GM12878 (cell line): ENCODE measurements around the gene DPP6. TPM values are rescaled to one million over a fixed set of nuclear protein-coding genes. Genes with fewer than 3 reads are reported as not detected.

Source experiments
- ATAC-seq: fragments of 200-7000 bp; cut with Tn5 transposase; 3 replicates; pipeline ENCODE4 v1.9.1; 2020; ENCODE audit warnings: mild to moderate bottlenecking, moderate library complexity
- BruUV-seq: library from RNA; stranded (reverse); fragments of 400-500 nt; replicated peaks from 2 replicates; lab custom pipeline; 2021; lab: Mats Ljungman, UMichigan
- CTCF ChIA-PET: fragments of 300-600 bp; sonication (Branson Sonifier 250); formaldehyde crosslinking; extraction: SDS; loops from one replicate; lab custom pipeline; 2021; ENCODE audit warnings: inconsistent platforms; lab: Yijun Ruan, JAX
- POLR2A ChIA-PET: fragments of 350-600 bp; formaldehyde crosslinking; extraction: SDS; loops from one replicate; lab custom pipeline; 2021; ENCODE audit warnings: inconsistent platforms; lab: Charles Lee
- RAD21 ChIA-PET: fragments of 300-600 bp; sonication (Branson Sonifier 250); formaldehyde crosslinking; loops from one replicate; lab custom pipeline; 2023; ENCODE audit warnings: antibody characterized with exemption; ENCODE audit not compliant: unreplicated experiment; lab: Charles Lee
- SMC1A ChIA-PET: fragments of 300-600 bp; sonication (Branson Sonifier 250); formaldehyde crosslinking; loops from one replicate; lab custom pipeline; 2023; ENCODE audit not compliant: unreplicated experiment, uncharacterized antibody; lab: Charles Lee
- DNase-seq: peaks from one replicate; pipeline ENCODE4 v3.0.0-alpha.2; 2011; ENCODE audit warnings: low read depth, low spot score
- FAIRE-seq: peaks from 3 replicates; lab custom pipeline; 2011; peaks lifted over from hg19 to GRCh38; lab: Jason Lieb, UNC
- H2AFZ ChIP-seq: 2 replicates; pipeline ENCODE4 v1.6.0; 2011; ENCODE audit warnings: low read depth, low read length, control low read depth; ENCODE audit not compliant: control insufficient read depth
- H3K27ac ChIP-seq: 2 replicates; pipeline ENCODE4 v1.5.1; 2011; ENCODE audit warnings: control low read depth; ENCODE audit not compliant: control insufficient read depth, insufficient read depth
- H3K27me3 ChIP-seq, 2 experiments: replicated peaks in 1 of 2; 2 replicates each; pipeline versions ENCODE4 v1.6.0 to v1.6.1; 2011; ENCODE audit warnings: low read length in 1 of 2; ENCODE audit not compliant: control insufficient read depth in 2 of 2, insufficient read depth in 2 of 2
- H3K36me3 ChIP-seq, 2 experiments: 2 replicates each; pipeline ENCODE4 v1.5.1; 2011; ENCODE audit warnings: low read length in 1 of 2; ENCODE audit not compliant: control insufficient read depth in 2 of 2, insufficient read depth in 2 of 2
- H3K4me1 ChIP-seq: 2 replicates; pipeline ENCODE4 v1.6.1; 2011; ENCODE audit warnings: mild to moderate bottlenecking, low read length, moderate library complexity, mixed read lengths; ENCODE audit not compliant: control insufficient read depth, insufficient read depth
- H3K4me2 ChIP-seq: 2 replicates; pipeline ENCODE4 v1.6.0; 2011; ENCODE audit warnings: control low read depth; ENCODE audit not compliant: control insufficient read depth, insufficient read depth
- H3K4me3 ChIP-seq: fragments of 200-600 bp; sonication (generic); 2 replicates; pipeline ENCODE4 v1.5.1; 2016
- H3K79me2 ChIP-seq: 2 replicates; pipeline ENCODE4 v1.6.0; 2011; ENCODE audit warnings: low read length; ENCODE audit not compliant: control insufficient read depth, insufficient read depth
- H3K9ac ChIP-seq: 2 replicates; pipeline ENCODE4 v1.8.0; 2011; ENCODE audit warnings: low read length, control low read depth, mixed read lengths; ENCODE audit not compliant: control insufficient read depth, insufficient read depth
- H3K9me3 ChIP-seq: replicated peaks from 3 replicates; pipeline ENCODE4 v1.5.1; 2011; ENCODE audit warnings: mild to moderate bottlenecking, low read length; ENCODE audit not compliant: control insufficient read depth, insufficient read depth
- H4K20me1 ChIP-seq: 2 replicates; pipeline ENCODE4 v1.6.0; 2011; ENCODE audit not compliant: control insufficient read depth, insufficient read depth
- IKZF1 ChIP-seq: fragments of 450-650 bp; conservative IDR thresholded peaks from 2 replicates; pipeline ENCODE4 v1.6.1; 2017; ENCODE audit warnings: antibody characterized with exemption, mild to moderate bottlenecking
- IKZF2 ChIP-seq, 2 experiments: fragments of 450-650 bp; IDR thresholded peaks; 2 replicates each; pipeline ENCODE4 v1.6.1; 2017; ENCODE audit warnings: mild to moderate bottlenecking in 2 of 2, moderate library complexity in 2 of 2
- KDM1A ChIP-seq: fragments of 200-600 bp; sonication (generic); IDR thresholded peaks from 2 replicates; pipeline ENCODE4 v1.6.1; 2016; ENCODE audit warnings: borderline replicate concordance
- MEF2A ChIP-seq: IDR thresholded peaks from 2 replicates; pipeline ENCODE4 v1.6.1; 2011; ENCODE audit warnings: low read depth, mild to moderate bottlenecking, low read length, moderate library complexity; ENCODE audit not compliant: insufficient read depth
- MXI1 ChIP-seq: fragments of 150-350 bp; IDR thresholded peaks from 2 replicates; pipeline ENCODE4 v1.6.1; 2011; ENCODE audit warnings: low read depth, mild to moderate bottlenecking, inconsistent platforms, low read length, improper control_type of control experiment
- MYB ChIP-seq: fragments of 150-350 bp; IDR thresholded peaks from 2 replicates; pipeline ENCODE4 v1.6.1; 2014; ENCODE audit warnings: mild to moderate bottlenecking, low read depth, low read length, borderline replicate concordance
- NBN ChIP-seq: fragments of 450-650 bp; IDR thresholded peaks from 2 replicates; pipeline ENCODE4 v1.6.1; 2016
- WGBS: methylation state at CpG from one replicate; pipeline ENCODE4 v1.1.6; 2016; ENCODE audit warnings: low lambda C conversion rate; ENCODE audit not compliant: insufficient replicate concordance, insufficient coverage; ENCODE audit errors: missing lambda C conversion rate; 5-methylcytosine and 5-hydroxymethylcytosine counted together
- in situ Hi-C: fragments of 300-500 bp; cut with MboI; formaldehyde crosslinking; loops from 9 replicates; pipeline ENCODE4 v1.14.3; 2018; ENCODE audit warnings: mixed read lengths
- intact Hi-C: fragments of 100-400 bp; cut with micrococcal nuclease; formaldehyde crosslinking; loops from one replicate; pipeline ENCODE4 v1.14.2; 2022; ENCODE audit not compliant: unreplicated experiment
- polyA plus RNA-seq, 11 experiments: library from polyadenylated mRNA; depleted of rRNA in 4 of 11; unstranded in 6 of 11; stranded (reverse) in 5 of 11; fragments of >200 nt; fragmentation: Nextera tagmentation in 4 of 11; fragmentation: Illumina TruSeq in 1 of 11; extraction: Ambion mirVana in 4 of 11; extraction: Trizol in 1 of 11; gene quantifications; 1 replicate in 1 of 11; 2 replicates in 10 of 11; pipeline versions ENCODE4 v1.2.1 to v1.2.3, GENCODE V29; 2011 to 2016; ENCODE audit warnings: inconsistent platforms in 2 of 11, missing spikeins in 2 of 11, low read depth in 1 of 11
- total RNA-seq, 4 experiments: library from RNA; depleted of rRNA in 3 of 4; stranded (reverse); fragments of >200 nt in 3 of 4; fragmentation: Illumina TruSeq in 1 of 4; extraction: Trizol in 1 of 4; gene quantifications; 2 replicates each; pipeline versions ENCODE4 v1.2.1 to v1.2.3, GENCODE V29; 2013 to 2021

Gene DPP6
- total and polyA plus RNA-seq, 10 of the 15 experiments (the other 5 are each of a cell fraction or from before 2014, with no cell fraction given), result not detected

DNA sequence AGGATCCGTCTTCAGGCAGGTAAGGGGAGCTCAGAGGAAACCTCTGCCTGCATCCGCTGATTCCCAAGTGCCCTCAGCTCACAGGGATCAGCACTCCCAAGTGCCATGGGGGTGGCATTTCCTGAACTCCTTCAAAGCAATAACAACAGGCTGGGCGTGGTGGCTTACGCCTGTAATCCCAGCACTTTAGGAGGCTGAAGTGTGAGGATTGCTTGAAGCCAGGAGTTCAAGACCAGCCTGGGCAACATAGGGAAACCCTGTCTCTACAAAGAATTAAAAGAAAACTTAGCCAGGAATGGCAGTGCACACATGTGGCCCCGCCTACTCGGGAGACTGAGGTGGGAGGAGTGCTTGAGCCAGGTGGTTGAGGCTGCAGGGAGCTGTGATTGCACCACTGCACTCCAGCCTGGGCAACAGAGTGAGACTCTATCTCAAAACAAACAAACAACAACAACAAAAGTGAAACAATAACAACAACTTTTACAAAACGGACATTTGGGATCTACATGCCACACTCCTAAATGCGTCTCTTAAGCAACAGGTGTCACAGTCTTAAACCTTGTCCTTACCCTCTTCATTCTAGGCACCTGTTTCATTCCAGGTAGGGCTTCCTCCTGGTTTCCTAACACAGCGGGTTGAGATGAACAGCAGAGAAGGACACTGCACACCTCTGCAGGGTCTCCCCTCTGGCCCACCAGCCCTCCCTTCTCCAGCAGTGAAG, 877.0 kb downstream of the DPP6 start:
- ChIA-PET RAD21 (interaction anchor here (1.5 to 3.5 kb wide), 8 partner anchors 15 to 451 kb away, joined by 3 to 56 read pairs (median 12); no protein-coding TSS in a partner anchor), CTCF (interaction anchor here (1.7 to 5.2 kb wide), 11 partner anchors 15 to 670 kb away, joined by 3 to 97 read pairs (median 23); no protein-coding TSS in a partner anchor), SMC1A (interaction anchor here (1.3 to 3.6 kb wide), 10 partner anchors 8 to 415 kb away, joined by 3 to 44 read pairs (median 12); no protein-coding TSS in a partner anchor), POLR2A (interaction anchor here (0.9 to 2.1 kb wide), 4 partner anchors 24 to 276 kb away, joined by 3 to 7 read pairs (median 4); no protein-coding TSS in a partner anchor)
- no peak for TF ChIP-seq MYB
- no peak for TF ChIP-seq NBN
- TF ChIP-seq MXI1, result no peak
- TF ChIP-seq KDM1A, result no peak
- TF ChIP-seq MEF2A, result no peak
- 0 out of 2 replicates have a peak, but pooled peaks have one; percentile 41 for TF ChIP-seq IKZF1
- TF ChIP-seq IKZF2 (IDR thresholded peaks at IDR 0.05), result 0 out of 4 replicates have a peak, but pooled peaks of 1 of the 2 experiments have one; percentile 13
- Histone ChIP-seq H3K4me1 (peaks cover 4% of the 10 kb centered on the region; the same call in 1 of the 2 replicates), H3K36me3 (no peaks in the 10 kb centered on the region), H3K79me2 (peaks cover 3% of the 10 kb centered on the region; the same call in 1 of the 2 replicates), H4K20me1 (no peaks in the 10 kb centered on the region), H2AFZ (peak overlapping the region; percentile 91), H3K9ac (peak overlapping the region; percentile 86), H3K4me2 (peak overlapping the region; percentile 82), H3K27ac (peak overlapping the region; percentile 82), H3K27me3 (no peaks in the 10 kb centered on the region), H3K4me3 (peak overlapping the region; percentile 87), H3K9me3 (peaks cover 7% of the 10 kb centered on the region; the same call in 2 of the 3 replicates)
- no peak for DNase-seq
- intact Hi-C loops, result loop anchor here (5.0 to 10.0 kb wide), 3 partner anchors 278 to 836 kb away; no protein-coding TSS in a partner anchor
- no TSS peak for BruUV-seq
- in situ Hi-C loops, result loop anchor here (5.0 kb wide), 2 partner anchors 273 to 413 kb away; no protein-coding TSS in a partner anchor
- WGBS, result 66% methylated on average over 9 of the region's 9 CpGs
- ATAC-seq, result peak; percentile 28
- no peak for FAIRE-seq
